Measurements from ENCODE around the gene CDKN2D.
"Not testable (repeated sequence)": the region's sequence is repeated elsewhere in the genome, so short reads cannot be mapped to it uniquely, and the experiment has no call there.

CDKN2D gene

GRCh38 chr19:10532457-10532856 is 36.3 kb downstream of the CDKN2D start:
- intact Hi-C loops (cut with DNase I; ENCODE audit: low total_unique reads), result no loop called here
- no peaks in the 10 kb centered on the region for H3K27me3 ChIP-seq
- no peak overlapping the region for H3K27ac ChIP-seq
- H3K4me1 ChIP-seq, result peaks cover 0 to 12% (median 3%) of the 10 kb centered on the region in 4 donors
- no peak for TF ChIP-seq CTCF (IDR thresholded peaks at IDR 0.05)
- H3K4me3 ChIP-seq, result no peak overlapping the region
- DNase-seq, result no peak
- H3K9me3 ChIP-seq, result no peaks in the 10 kb centered on the region
- H3K36me3 ChIP-seq, result no peaks in the 10 kb centered on the region

- DNase-seq; intact Hi-C loops (cut with DNase I; ENCODE audit: low total_unique reads); H3K9me3 ChIP-seq; H3K27ac ChIP-seq; H3K4me3 ChIP-seq; H3K27me3 ChIP-seq; H3K4me1 ChIP-seq; H3K36me3 ChIP-seq: not testable (repeated sequence)
These were observed 41.9 kb downstream of the CDKN2D start for GRCh38 chr19:10526887-10527286.

GRCh38 chr19:10525636-10526035 is 43.1 kb downstream of the CDKN2D start:
- no peaks in the 10 kb centered on the region for H3K9me3 ChIP-seq
- H3K4me1 ChIP-seq, result no peaks in the 10 kb centered on the region
- TF ChIP-seq CTCF (IDR thresholded peaks at IDR 0.05), result no peak
- intact Hi-C loops (cut with DNase I; ENCODE audit: low total_unique reads), result no loop called here
- no peak for DNase-seq
- no peaks in the 10 kb centered on the region for H3K27me3 ChIP-seq
- H3K36me3 ChIP-seq, result no peaks in the 10 kb centered on the region
- H3K4me3 ChIP-seq, result no peak overlapping the region
- no peak overlapping the region for H3K27ac ChIP-seq

GRCh38 chr19:10523135-10523636 is 45.6 kb downstream of the CDKN2D start:
- DNase-seq, result no peak
- Histone ChIP-seq H3K27ac (no peak overlapping the region), H3K9me3 (no peaks in the 10 kb centered on the region), H3K36me3 (no peaks in the 10 kb centered on the region), H3K4me3 (no peak overlapping the region), H3K27me3 (peaks cover 0 to 11% of the 10 kb centered on the region in 2 donors), H3K4me1 (peaks cover 0 to 7% (median 3%) of the 10 kb centered on the region in 4 donors)
- TF ChIP-seq CTCF (IDR thresholded peaks at IDR 0.05), result no peak
- intact Hi-C loops (cut with DNase I; ENCODE audit: low total_unique reads), result no loop called here

GRCh38 chr19:10521461-10522171 is 47.2 kb downstream of the CDKN2D start:
- intact Hi-C loops (cut with DNase I; ENCODE audit: low total_unique reads), result no loop called here
- Histone ChIP-seq H3K27ac (no peak overlapping the region), H3K36me3 (no peaks in the 10 kb centered on the region), H3K9me3 (no peaks in the 10 kb centered on the region), H3K4me3 (no peak overlapping the region), H3K4me1 (peaks cover 0 to 21% (median 15%) of the 10 kb centered on the region in 4 donors), H3K27me3 (peaks cover 0 to 23% of the 10 kb centered on the region in 2 donors)
- no peak for TF ChIP-seq CTCF (IDR thresholded peaks at IDR 0.05)
- DNase-seq, result no peak

- H3K27me3 ChIP-seq, result peaks cover 0 to 24% of the 10 kb centered on the region in 2 donors
- DNase-seq, result no peak
- intact Hi-C loops (cut with DNase I; ENCODE audit: low total_unique reads), result no loop called here
- H3K36me3 ChIP-seq, result no peaks in the 10 kb centered on the region
- peaks cover 0 to 21% (median 15%) of the 10 kb centered on the region in 4 donors for H3K4me1 ChIP-seq
- TF ChIP-seq CTCF (IDR thresholded peaks at IDR 0.05), result no peak
- no peaks in the 10 kb centered on the region for H3K9me3 ChIP-seq
- no peak overlapping the region for H3K4me3 ChIP-seq
- H3K27ac ChIP-seq, result no peak overlapping the region
These were observed 48.0 kb downstream of the CDKN2D start for GRCh38 chr19:10520652-10521318.

Measured in tibial artery (tissue), 4 donors.